HG03439 (cell line): ENCODE data around the gene NCKAP5.
"Not testable (repeated sequence)": the region's sequence is repeated elsewhere in the genome, so short reads cannot be mapped to it uniquely, and the experiment has no call there.

Experiments
- ATAC-seq: cut with Tn5 transposase; IDR thresholded peaks from one replicate; pipeline ENCODE4 v1.9.1; 2021; ENCODE audit warnings: mild to moderate bottlenecking, moderate library complexity; ENCODE audit not compliant: unreplicated experiment

NCKAP5 gene

DNA sequence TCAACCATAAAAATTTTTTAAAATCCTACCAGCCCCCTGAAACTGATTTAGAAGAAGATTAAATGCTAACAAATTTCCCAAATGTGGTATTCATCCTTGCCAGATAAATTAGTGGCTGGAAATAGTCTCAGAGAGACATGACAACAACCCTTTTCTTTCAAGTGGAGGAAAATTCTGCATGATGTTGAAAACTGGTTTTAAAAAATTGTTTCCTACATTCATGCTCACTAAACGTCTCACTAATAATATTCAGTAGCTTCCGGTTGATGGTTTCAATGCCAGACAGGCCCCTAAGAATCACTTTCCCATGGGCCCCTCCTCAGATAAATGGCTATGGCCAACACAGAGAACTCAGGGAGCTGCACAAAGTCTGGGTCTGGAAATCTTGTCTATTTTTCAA, 43.2 kb downstream of the NCKAP5 start:
- ATAC-seq = no peak

GRCh38 chr2:133523406-133523805, 44.9 kb downstream of the NCKAP5 start:
- no peak for ATAC-seq

DNA sequence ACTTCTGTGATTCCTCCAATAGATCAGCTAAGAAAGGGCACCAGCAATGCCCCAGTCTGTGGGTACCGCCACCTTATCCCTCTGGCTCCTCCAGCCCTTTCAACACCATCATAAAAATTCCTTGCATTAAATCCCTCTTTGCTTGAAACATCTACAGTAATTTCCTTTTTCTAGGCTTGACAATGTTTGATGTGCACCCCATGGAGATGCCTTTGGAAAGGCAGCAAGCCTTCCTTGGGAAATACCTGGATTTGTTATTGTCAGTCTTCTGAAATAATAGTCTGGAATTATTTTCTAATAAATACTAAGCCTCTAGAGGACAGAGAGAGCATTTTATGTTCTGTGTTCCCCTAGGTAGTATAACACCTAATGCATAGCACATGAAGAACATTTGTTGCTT, 46.1 kb downstream of the NCKAP5 start:
- ATAC-seq = no peak

DNA sequence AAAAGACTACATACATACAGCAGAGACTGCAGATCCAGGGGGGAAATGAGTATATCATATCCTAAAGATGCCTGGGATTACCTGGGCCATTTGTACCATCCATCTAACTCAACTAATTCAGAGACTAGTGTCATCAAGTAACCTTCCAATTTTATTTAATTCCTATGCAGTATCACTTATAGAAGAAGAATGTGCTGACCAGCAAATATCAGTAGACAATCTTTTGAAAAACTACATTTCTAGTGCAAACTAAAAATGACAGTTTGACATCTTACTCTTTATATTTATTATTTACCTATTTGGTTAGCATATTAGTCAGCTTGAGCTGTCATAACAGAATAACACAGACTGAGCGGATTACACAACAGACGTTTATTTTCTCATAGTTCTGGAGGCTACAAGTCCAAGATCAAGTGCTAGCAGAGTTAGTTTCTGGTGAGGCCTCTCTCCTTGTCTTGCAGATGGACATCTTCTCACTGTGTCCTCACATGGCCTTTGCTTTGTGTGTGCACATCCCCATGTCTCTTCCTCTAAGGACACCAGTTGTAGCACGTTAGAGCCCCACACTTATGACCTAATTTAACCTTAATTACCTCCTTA, 47.0 kb downstream of the NCKAP5 start:
- ATAC-seq = no peak

DNA sequence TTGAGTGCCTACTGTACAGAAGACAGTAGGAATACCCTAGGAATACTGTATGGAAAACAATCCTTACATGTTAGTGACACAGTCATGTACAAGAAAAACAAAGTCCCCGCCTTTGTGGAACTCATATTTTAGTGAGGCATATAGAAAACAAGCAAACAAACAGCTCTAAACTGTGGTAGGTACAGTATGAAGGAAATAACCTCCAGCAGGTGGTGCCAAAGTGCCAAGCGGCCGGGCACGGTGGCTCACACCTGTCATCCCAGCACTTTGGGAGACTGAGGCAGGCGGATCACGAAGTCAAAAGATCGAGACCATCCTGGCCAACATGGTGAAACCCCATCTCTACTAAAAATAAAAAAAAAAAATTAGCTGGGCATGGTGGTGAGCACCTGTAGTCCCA, 48.6 kb downstream of the NCKAP5 start:
- ATAC-seq = not testable (repeated sequence)

GRCh38 chr2:133518700-133519344, 49.4 kb downstream of the NCKAP5 start:
- no peak for ATAC-seq

DNA sequence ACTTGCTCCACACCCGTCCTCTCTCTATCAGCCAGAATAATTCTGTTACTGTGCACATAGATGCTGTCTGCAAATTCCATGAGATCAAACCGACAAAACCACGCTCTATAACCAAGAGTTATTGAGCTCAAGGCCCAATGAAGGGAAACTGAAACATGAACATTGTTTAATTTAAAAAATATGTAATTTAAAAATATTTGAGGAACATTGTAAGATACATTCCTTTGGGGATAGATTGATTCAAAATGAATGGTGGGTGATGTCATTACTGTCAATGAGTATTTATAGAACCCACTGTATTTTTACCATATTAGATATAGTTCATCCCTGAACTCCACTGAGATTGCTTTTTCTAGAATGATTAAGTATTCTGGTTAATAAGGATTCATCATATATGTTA, 50.4 kb downstream of the NCKAP5 start:
- ATAC-seq = no peak

DNA sequence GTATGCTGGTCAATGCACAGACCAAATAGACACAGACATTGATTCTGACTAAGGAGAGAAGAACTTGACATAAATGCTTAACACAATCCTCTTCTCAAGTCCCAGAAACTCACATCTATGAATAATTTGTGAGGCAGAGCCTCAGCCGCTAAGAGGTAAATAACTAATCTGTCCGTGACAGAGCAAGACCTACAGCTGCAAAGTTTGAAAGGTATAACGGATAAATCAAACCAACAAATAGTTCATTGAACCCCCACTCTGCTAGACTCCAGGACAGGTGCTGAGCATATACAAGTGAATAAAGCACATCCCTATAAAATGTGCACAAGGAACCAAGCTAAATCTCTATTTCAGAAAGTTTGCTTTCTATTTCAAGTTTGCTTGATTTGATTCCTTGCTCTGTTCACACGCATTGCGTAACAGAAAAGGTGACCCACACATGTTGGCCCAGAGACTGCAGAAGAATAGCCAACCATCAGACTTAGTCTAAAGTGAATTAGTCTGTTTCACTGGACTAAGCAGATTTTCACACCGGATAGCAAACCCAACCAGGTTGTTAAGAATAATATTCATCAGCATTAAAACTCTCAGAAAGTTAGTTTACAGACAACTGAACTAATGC, 51.7 kb downstream of the NCKAP5 start:
- no peak for ATAC-seq

- no peak for ATAC-seq
Measured at GRCh38 chr2:133515271-133515670, 53.0 kb downstream of the NCKAP5 start.

DNA sequence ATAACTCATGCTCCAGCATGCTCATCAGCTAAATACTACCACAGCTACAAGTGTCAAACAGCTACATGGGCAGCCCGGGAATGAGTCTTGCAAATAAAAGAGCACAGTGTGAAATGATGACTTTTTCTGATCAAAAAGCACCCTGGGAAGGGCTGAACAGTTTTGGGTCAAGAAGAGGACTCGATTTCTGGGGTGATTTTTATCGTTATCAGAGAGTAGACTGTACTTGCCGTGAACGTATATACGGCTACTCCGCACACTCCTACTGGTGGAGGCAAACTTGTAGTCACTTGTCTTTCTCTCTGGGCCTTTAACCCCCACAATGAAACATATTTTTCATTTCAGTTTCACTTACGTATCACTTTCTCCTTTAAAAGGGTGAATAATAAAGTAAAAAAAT, 54.4 kb downstream of the NCKAP5 start:
- ATAC-seq = no peak

DNA sequence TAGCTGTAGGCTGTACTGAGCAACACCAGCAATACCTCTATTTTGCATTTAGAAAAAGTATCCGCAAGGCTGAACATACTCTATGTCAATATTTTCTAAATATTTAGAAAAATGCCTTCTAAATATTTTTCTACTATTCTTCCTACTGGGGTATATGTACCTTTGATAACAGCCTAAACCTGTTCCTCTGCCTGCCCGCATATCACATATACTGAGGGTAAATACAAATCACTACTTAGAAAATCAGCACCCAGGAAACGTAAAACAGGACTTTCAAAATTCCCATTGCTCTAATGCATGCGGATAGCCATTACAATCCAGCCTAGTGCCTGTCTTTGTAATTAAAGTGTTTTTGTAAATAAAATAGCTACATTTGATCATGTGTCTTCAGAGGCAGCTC, 56.1 kb downstream of the NCKAP5 start:
- no peak for ATAC-seq

GRCh38 chr2:133511679-133512078, 56.6 kb downstream of the NCKAP5 start:
- ATAC-seq = no peak

- no peak for ATAC-seq
Measured at GRCh38 chr2:133509777-133510176, 58.5 kb downstream of the NCKAP5 start.

- no peak for ATAC-seq
Measured at GRCh38 chr2:133508546-133509165, 59.6 kb downstream of the NCKAP5 start.

- no peak for ATAC-seq
Measured at GRCh38 chr2:133506996-133507395, 61.3 kb downstream of the NCKAP5 start.

GRCh38 chr2:133504566-133505505, 63.4 kb downstream of the NCKAP5 start:
- no peak for ATAC-seq

DNA sequence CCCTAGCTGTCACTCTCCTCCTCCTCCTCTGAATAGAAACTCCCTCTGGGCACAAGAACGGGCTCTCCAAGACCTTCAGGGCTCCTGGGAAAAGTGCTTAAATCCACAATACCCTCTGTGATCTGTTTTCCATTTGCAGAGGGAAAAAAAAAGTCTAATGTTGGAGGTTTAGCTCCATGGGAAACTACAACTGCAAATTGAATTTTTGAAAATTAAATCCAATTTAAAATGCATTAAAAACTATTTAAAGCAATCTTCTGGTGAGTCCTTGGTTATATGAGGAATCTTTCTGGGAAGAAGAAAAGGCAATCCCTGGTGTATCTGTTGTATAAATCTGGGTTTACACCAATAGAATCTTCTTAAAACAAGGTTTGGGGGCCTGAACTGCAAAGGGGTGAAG, 64.3 kb downstream of the NCKAP5 start:
- ATAC-seq = no peak

- ATAC-seq = no peak
Measured at GRCh38 chr2:133503323-133503722, 64.9 kb downstream of the NCKAP5 start.

DNA sequence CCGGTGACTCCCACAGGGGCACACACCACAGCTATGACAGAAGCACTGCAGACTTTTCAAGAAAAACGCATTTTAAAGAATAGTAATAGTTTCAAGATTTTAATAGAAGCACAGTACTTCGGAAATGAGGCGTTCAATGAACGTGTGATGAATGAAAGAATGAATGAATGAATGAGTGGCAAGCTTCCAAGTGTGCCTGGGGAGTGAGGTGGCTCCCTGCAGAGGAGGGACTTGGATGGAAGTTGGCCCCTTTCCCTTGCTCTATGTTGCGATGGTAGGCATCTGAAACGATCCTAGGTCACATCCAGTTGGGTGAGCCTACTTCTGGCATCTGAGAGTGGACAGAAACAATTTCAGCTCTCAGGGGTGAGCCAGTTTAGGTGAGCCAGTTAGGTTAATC, 65.6 kb downstream of the NCKAP5 start:
- no peak for ATAC-seq

GRCh38 chr2:133500917-133501316, 67.3 kb downstream of the NCKAP5 start:
- no peak for ATAC-seq
